Uterus (tissue), 2 donors: ENCODE results near the gene MRGPRE.

Experiments used
- CTCF ChIP-seq, 4 experiments: fragments of 200-600 bp in 2 of 4; fragments of 450-650 bp in 2 of 4; sonication (generic) in 2 of 4; IDR thresholded peaks; one replicate each; pipeline ENCODE4 v1.5.1; 2016 to 2019; ENCODE audit warnings: antibody characterized with exemption in 4 of 4, mild to moderate bottlenecking in 2 of 4, moderate library complexity in 1 of 4
- POLR2A ChIP-seq, 2 donors: fragments of 450-650 bp; IDR thresholded peaks; one replicate each; pipeline ENCODE4 v1.6.1; 2016; ENCODE audit warnings: antibody characterized with exemption in 2 of 2, mild to moderate bottlenecking in 1 of 2, moderate library complexity in 1 of 2

- TF ChIP-seq CTCF (IDR thresholded peaks at IDR 0.05) (no peak), POLR2A (IDR thresholded peaks at IDR 0.05) (no peak)
Measured at GRCh38 chr11:3230636-3231549, 1.3 kb downstream of the MRGPRE start.
